Neural cell (in vitro differentiated cells): ENCODE results near the gene TSSK6. TPM values are rescaled to one million over a fixed set of nuclear protein-coding genes. Genes with fewer than 3 reads are reported as not detected.

Source experiments
- H2AFZ ChIP-seq: fragments of 200-600, 300-800 bp; sonication (generic), shearing (Covaris generic); 2 replicates; pipeline ENCODE4 v1.6.0; 2014; ENCODE audit warnings: low read depth, mild to moderate bottlenecking, antibody characterized with exemption, low read length, moderate library complexity
- H3F3A ChIP-seq: fragments of 200-600 bp; shearing (Covaris generic); 2 replicates; pipeline ENCODE4 v1.6.1; 2016; ENCODE audit warnings: mild to moderate bottlenecking, moderate library complexity, mixed read lengths, antibody characterized with exemption, low read length; ENCODE audit not compliant: insufficient read depth, poor library complexity, severe bottlenecking
- H3K27ac ChIP-seq: fragments of 200-600, 300-800 bp; sonication (generic), shearing (Covaris generic); 2 replicates; pipeline ENCODE4 v1.5.1; 2014; ENCODE audit warnings: mild to moderate bottlenecking, low read length, moderate library complexity
- H3K27me3 ChIP-seq: fragments of 300-800, 200-600 bp; sonication (generic), shearing (Covaris generic); 2 replicates; pipeline ENCODE4 v1.6.0; 2014; ENCODE audit warnings: mild to moderate bottlenecking, low read depth, low read length, moderate library complexity; ENCODE audit not compliant: insufficient read depth
- H3K36me3 ChIP-seq: fragments of 300-800, 200-600 bp; sonication (generic), shearing (Covaris generic); 2 replicates; pipeline ENCODE4 v1.5.1; 2014; ENCODE audit warnings: mild to moderate bottlenecking, antibody characterized with exemption, low read length, moderate library complexity; ENCODE audit not compliant: insufficient read depth
- H3K4me2 ChIP-seq: fragments of 300-800, 200-600 bp; sonication (generic), shearing (Covaris generic); 2 replicates; pipeline ENCODE4 v1.6.0; 2014; ENCODE audit warnings: mild to moderate bottlenecking, low read length
- H3K4me3 ChIP-seq: fragments of 300-800, 200-600 bp; sonication (generic), shearing (Covaris generic); 2 replicates; pipeline ENCODE4 v1.5.1; 2014; ENCODE audit warnings: mild to moderate bottlenecking, low read length, moderate library complexity
- H3K79me2 ChIP-seq: fragments of 200-600 bp; shearing (Covaris generic); replicated peaks from 2 replicates; pipeline ENCODE4 v1.6.0; 2014; ENCODE audit warnings: mild to moderate bottlenecking, low read length, moderate library complexity; ENCODE audit not compliant: insufficient read depth
- H3K9ac ChIP-seq: fragments of 300-800, 200-600 bp; sonication (generic), shearing (Covaris generic); 2 replicates; pipeline ENCODE4 v1.6.1; 2016; ENCODE audit warnings: mild to moderate bottlenecking, low read length, mixed read lengths
- H3K9me2 ChIP-seq: fragments of 200-600 bp; shearing (Covaris generic); 2 replicates; pipeline ENCODE4 v1.6.1; 2016; ENCODE audit warnings: mild to moderate bottlenecking, low read length, mixed read lengths; ENCODE audit not compliant: insufficient read depth
- H3K9me3 ChIP-seq: fragments of 200-600, 300-800 bp; sonication (generic), shearing (Covaris generic); 2 replicates; pipeline ENCODE4 v1.6.1; 2016; ENCODE audit warnings: mild to moderate bottlenecking, mixed run types, low read length, moderate library complexity, mixed read lengths
- H4K20me1 ChIP-seq: fragments of 200-600 bp; shearing (Covaris generic); 2 replicates; pipeline ENCODE4 v1.6.1; 2016; ENCODE audit warnings: mild to moderate bottlenecking, mixed run types; ENCODE audit not compliant: insufficient read depth
- EP300 ChIP-seq: fragments of 450-650 bp; conservative IDR thresholded peaks from 2 replicates; pipeline ENCODE4 v1.6.1; 2014; ENCODE audit warnings: antibody characterized with exemption, mild to moderate bottlenecking, moderate library complexity; ENCODE audit not compliant: poor library complexity, severe bottlenecking
- EZH2 ChIP-seq: fragments of 200-600, 300-800 bp; shearing (Covaris generic), sonication (generic); IDR thresholded peaks from 2 replicates; pipeline ENCODE4 v1.6.1; 2014; ENCODE audit warnings: antibody characterized with exemption, low read length, borderline replicate concordance, mild to moderate bottlenecking; ENCODE audit not compliant: insufficient read depth, poor library complexity, severe bottlenecking
- MXI1 ChIP-seq: fragments of 450-650 bp; conservative IDR thresholded peaks from 2 replicates; pipeline ENCODE4 v1.6.1; 2014; ENCODE audit warnings: antibody characterized with exemption, mild to moderate bottlenecking; ENCODE audit not compliant: poor library complexity, severe bottlenecking
- POLR2AphosphoS5 ChIP-seq: IDR thresholded peaks from 2 replicates; pipeline ENCODE4 v1.6.1; 2012
- RAD21 ChIP-seq: fragments of 450-650 bp; conservative IDR thresholded peaks from 2 replicates; pipeline ENCODE4 v1.6.1; 2014; ENCODE audit warnings: antibody characterized with exemption, mild to moderate bottlenecking, moderate library complexity
- REST ChIP-seq: IDR thresholded peaks from 2 replicates; pipeline ENCODE4 v1.6.1; 2012; ENCODE audit warnings: borderline replicate concordance
- SMC3 ChIP-seq: fragments of 450-650 bp; conservative IDR thresholded peaks from 2 replicates; pipeline ENCODE4 v1.6.1; 2014; ENCODE audit warnings: antibody characterized with exemption, mild to moderate bottlenecking, moderate library complexity; ENCODE audit not compliant: poor library complexity
- TAF1 ChIP-seq: IDR thresholded peaks from 2 replicates; pipeline ENCODE4 v1.6.1; 2012; ENCODE audit warnings: low read depth
- polyA plus RNA-seq: library from polyadenylated mRNA; depleted of rRNA; stranded (reverse); fragments of >200 nt; gene quantifications from 2 replicates; pipeline ENCODE4 v1.2.3, GENCODE V29; 2014
- TF ChIP-seq, protein P1 (sequence below): fragments of 450-650 bp; IDR thresholded peaks from 2 replicates; pipeline ENCODE4 v1.5.1; 2014; ENCODE audit warnings: antibody characterized with exemption, mild to moderate bottlenecking, moderate library complexity; ENCODE audit not compliant: poor library complexity, severe bottlenecking

TSSK6 gene
- polyA plus RNA-seq, 1 donor from 2014 or later = 5.3 TPM

GRCh38 chr19:19552798-19553197 is 37.5 kb upstream of the TSSK6 start:
- H3K36me3 ChIP-seq = no peaks in the 10 kb centered on the region
- H3K9me3 ChIP-seq = no peaks in the 10 kb centered on the region
- H3F3A ChIP-seq = no peaks in the 10 kb centered on the region
- no peak overlapping the region for H3K4me2 ChIP-seq
- H3K79me2 ChIP-seq = no peaks in the 10 kb centered on the region
- H3K9ac ChIP-seq = no peak overlapping the region
- no peaks in the 10 kb centered on the region for H3K9me2 ChIP-seq
- no peak overlapping the region for H3K27ac ChIP-seq
- no peaks in the 10 kb centered on the region for H4K20me1 ChIP-seq
- H3K4me3 ChIP-seq = no peak overlapping the region
- no peak overlapping the region for H2AFZ ChIP-seq
- H3K27me3 ChIP-seq = no peaks in the 10 kb centered on the region
- TF ChIP-seq TAF1 (no peak), RAD21 (no peak), SMC3 (no peak), MXI1 (no peak), POLR2AphosphoS5 (no peak), EP300 (no peak), REST (no peak), EZH2 (no peak)
- TF ChIP-seq, protein P1, sequence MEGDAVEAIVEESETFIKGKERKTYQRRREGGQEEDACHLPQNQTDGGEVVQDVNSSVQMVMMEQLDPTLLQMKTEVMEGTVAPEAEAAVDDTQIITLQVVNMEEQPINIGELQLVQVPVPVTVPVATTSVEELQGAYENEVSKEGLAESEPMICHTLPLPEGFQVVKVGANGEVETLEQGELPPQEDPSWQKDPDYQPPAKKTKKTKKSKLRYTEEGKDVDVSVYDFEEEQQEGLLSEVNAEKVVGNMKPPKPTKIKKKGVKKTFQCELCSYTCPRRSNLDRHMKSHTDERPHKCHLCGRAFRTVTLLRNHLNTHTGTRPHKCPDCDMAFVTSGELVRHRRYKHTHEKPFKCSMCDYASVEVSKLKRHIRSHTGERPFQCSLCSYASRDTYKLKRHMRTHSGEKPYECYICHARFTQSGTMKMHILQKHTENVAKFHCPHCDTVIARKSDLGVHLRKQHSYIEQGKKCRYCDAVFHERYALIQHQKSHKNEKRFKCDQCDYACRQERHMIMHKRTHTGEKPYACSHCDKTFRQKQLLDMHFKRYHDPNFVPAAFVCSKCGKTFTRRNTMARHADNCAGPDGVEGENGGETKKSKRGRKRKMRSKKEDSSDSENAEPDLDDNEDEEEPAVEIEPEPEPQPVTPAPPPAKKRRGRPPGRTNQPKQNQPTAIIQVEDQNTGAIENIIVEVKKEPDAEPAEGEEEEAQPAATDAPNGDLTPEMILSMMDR = no peak

DNA sequence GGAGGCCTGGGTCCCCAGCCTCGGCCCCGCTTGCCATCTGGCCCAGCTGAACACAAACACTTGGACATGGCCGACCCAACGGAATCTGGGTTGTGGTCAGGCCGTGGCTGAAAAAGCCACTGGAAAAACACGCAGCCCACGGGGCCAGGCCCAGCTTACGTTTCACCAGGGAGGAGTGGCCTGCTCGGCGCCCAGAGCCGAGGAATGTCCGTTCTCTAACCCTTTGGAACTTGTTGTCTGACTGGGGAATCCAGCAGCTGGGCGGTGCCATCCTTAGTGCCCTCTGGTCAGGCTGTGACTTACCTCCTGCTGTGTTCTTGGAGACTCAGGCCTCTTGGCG is 36.5 kb upstream of the TSSK6 start:
- no peaks in the 10 kb centered on the region for H3K79me2 ChIP-seq
- H3K4me3 ChIP-seq = no peak overlapping the region
- TF ChIP-seq MXI1 (no peak), SMC3 (no peak), TAF1 (no peak), EP300 (no peak), EZH2 (no peak), POLR2AphosphoS5 (no peak), REST (no peak), RAD21 (no peak)
- TF ChIP-seq, protein P1 = no peak
- no peaks in the 10 kb centered on the region for H3K9me2 ChIP-seq
- H3K27ac ChIP-seq = no peak overlapping the region
- no peak overlapping the region for H3K9ac ChIP-seq
- H4K20me1 ChIP-seq = no peaks in the 10 kb centered on the region
- no peak overlapping the region for H2AFZ ChIP-seq
- H3K36me3 ChIP-seq = no peaks in the 10 kb centered on the region
- H3K27me3 ChIP-seq = no peaks in the 10 kb centered on the region
- H3F3A ChIP-seq = no peaks in the 10 kb centered on the region
- H3K4me2 ChIP-seq = no peak overlapping the region
- no peaks in the 10 kb centered on the region for H3K9me3 ChIP-seq
